GM12891 (cell line): ENCODE measurements around the gene RPH3AL.

Source experiments
- PAX5 ChIP-seq: IDR thresholded peaks from 2 replicates; pipeline ENCODE4 v1.6.1; 2011; ENCODE audit warnings: low read length, moderate library complexity, mild to moderate bottlenecking; ENCODE audit not compliant: insufficient read depth, severe bottlenecking
- POLR2A ChIP-seq: IDR thresholded peaks from 2 replicates; pipeline ENCODE4 v1.6.1; 2011; ENCODE audit warnings: low read depth, low read length, control low read depth
- POLR2AphosphoS5 ChIP-seq: IDR thresholded peaks from 2 replicates; pipeline ENCODE4 v1.6.1; 2011; ENCODE audit warnings: low read depth, low read length, control low read depth
- SPI1 ChIP-seq: IDR thresholded peaks from 2 replicates; pipeline ENCODE4 v1.6.1; 2011; ENCODE audit warnings: low read depth, low read length, control low read depth
- TAF1 ChIP-seq: IDR thresholded peaks from 2 replicates; pipeline ENCODE4 v1.6.1; 2011; ENCODE audit warnings: low read depth, low read length, control low read depth

DNA sequence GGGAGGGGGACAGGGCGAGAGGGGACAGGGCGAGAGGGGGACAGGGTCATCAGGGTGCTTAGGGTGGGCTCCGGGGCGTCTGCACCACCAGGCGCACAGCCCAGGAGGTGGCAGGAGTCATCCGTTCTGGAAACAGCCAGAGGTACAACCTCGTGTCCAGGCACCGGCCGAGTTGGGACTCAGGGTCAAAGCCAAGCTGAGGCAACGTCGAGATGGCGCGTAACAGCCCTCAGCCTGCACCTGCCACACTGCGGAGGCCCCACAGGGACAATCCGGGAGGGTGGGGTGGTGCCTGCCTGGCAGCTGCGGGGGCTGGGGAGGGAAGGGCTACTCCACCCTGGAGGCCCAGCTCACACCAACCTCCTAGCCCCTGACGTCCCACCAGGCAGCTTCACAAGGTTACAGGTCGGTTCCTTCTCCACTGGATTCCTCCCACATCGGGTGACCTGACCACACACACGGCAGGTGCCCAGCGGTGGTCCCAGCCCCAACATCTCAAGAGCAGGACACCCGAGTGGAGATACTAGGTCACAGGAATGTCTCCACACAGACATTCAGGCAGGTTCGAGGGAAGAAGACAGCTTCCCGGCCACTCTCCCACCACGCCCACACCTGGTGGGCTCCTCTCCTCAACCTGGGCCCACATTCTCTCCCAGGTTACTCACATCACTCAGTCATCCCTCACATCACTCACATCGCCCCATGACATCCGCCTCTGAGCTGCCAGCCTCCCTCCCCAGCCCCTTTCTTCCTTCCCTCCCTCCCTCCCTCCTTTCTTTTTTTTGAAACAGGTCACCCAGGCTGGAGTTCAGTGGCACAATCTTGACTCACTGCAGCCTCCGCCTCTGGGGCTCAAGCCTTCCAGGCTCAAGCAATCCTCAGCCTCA is 47.3 kb downstream of the RPH3AL start:
- no peak for TF ChIP-seq POLR2A
- no peak for TF ChIP-seq TAF1
- no peak for TF ChIP-seq POLR2AphosphoS5
- no peak for TF ChIP-seq PAX5
- no peak for TF ChIP-seq SPI1
